GM21515 (cell line): ENCODE results near the gene RPL28.

Experiments used
- ATAC-seq: cut with Tn5 transposase; IDR thresholded peaks from one replicate; pipeline ENCODE4 v1.9.1; 2021; ENCODE audit not compliant: unreplicated experiment

Gene RPL28

GRCh38 chr19:55353356-55353802 is 32.4 kb upstream of the RPL28 start:
- no peak for ATAC-seq

DNA sequence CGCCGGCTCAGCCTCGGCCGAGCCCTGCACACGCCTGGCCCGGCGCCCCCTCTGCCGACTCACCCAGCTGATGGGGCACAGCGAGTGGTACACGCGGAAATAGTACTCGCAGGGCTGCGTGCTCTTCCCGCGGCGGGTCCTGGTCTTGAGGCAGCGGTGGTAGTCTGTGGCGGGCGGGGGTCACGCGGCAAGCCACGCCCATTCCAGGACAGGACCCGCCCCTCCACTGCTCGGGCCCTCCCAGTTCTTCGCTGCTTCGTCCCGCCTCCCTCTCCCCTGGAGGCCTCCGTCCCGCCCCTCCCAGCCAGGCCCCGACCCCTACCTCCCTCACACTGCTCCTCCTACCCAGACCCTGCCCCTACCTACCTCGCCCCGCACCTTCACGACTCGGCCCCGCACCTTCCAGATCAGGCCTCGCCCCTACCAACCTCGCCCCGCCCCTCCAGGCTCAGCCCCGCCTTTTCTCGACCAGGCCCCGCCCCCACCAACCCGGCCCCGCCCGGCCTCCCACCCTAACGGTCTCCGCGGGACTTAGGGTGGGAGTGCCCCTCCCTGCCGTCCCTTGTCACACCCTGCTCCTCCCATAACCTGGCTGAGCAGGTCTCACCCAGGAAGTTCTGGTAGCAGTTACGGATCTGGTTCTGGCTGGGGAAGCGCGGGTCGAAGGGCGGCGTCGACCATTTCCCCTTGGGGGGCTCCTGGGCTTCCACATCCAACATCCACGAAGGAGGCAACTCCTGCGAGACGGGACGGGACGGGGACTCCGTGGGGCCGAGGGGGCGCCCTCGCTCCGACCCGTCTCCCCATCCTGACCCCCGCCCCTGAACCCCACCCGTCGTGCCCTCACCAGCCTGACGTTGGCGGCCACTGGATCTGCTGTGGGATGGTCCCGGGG is 31.7 kb upstream of the RPL28 start:
- ATAC-seq = no peak

DNA sequence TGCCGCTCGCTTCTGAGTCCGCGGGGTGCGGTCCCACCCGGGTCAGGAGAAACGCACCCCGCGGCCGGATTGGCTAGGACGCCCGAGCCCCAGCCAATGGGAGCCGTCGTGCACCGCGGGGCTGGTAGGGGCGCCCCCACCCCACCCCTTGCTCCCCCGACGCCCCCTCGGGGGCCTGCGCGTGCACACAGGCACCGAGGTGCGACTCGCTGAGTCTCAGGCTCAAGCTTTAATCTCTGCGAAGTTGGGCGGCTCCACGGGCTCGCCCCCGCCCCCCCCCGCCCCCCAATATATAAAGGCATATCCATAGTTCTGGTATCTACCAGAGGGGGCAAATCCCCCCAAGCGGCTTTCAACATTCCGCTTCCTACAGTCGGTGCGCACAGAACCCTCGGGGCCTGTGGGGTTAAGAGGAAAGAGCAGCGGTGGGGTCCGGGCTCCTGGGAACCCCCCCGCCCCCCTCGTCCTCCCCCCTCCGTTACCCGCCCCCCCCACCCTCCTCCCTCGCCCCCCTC is 31.0 kb upstream of the RPL28 start, which contains the start of gene COX6B2:
Gene COX6B2, minus strand, starts transcription at position 22 of the 515 bp plus-strand sequence. CDS start 198 bp downstream, outside the sequence.
- no peak for ATAC-seq

- no peak for ATAC-seq
Observed at GRCh38 chr19:55355213-55355821, 30.4 kb upstream of the RPL28 start.

DNA sequence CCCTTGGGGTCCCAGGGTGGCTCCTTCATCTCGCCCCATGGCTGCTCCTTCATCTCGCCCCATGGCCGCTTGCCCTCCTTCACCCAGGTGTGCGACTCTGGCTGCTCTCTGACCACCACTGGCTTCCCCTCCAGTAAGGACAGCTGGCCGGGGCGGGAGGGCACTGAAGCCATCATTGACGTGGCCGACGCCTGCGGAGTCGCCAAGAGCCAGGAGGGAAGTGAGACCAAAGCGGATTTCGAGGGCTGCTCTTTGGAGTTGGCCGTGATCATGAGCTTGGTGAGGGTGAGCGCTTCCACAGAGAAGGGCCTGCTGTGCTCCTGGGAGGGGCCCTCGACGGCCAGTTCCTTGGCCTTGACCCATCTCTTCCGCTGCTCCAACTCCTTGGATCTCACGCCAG is 27.2 kb upstream of the RPL28 start:
- ATAC-seq = no peak

- ATAC-seq = no peak
Observed at GRCh38 chr19:55358943-55359908, 26.5 kb upstream of the RPL28 start.

- no peak for ATAC-seq
Observed at GRCh38 chr19:55360902-55361301, 24.8 kb upstream of the RPL28 start.

DNA sequence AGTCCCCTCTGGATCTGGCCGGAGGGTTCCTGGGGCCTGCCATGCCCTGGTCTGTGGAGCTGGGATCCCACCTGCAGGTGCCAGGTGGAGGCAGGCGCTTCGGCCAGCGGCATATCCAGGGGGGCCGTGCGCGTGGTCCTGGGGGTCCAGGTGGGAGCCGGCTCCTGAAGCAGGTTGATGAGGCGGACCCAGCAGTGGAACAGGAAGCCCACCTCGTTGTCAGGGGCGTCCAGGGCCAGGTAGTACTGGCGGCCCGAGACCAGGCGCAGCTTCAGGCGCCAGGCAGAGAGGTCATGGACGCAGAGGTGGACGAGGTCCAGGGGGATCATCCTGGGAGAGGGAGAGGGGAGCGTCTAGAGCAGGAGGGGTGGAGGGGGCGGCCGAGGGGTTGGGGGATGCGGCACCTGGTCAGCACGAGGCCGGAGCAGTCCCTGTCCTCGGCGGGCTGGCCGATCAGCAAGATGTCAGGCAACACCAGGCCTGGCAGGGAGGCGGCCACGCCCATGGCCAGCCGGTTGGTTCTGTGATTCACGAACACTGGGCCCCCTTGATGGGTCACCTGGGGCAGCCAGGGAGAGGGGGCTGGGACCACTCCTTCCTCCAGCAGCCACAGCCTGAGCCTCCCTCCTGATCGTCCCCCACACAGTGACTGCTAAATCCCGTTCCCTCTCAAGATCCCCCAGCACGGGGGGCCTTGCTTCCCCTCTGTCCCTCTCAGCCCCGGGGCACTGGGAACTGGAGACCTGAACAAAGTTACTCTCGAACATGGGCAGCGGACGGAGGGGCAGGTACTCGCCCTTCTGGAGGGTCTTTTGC is 23.4 kb upstream of the RPL28 start:
- no peak for ATAC-seq

- ATAC-seq = no peak
Observed at GRCh38 chr19:55362990-55363716, 22.6 kb upstream of the RPL28 start, which contains the start of gene GARIN5B. Gene GARIN5B, minus strand, starts transcription at chr19:55363260. Its CDS starts 194 bp downstream, at chr19:55363066.

GRCh38 chr19:55365245-55365644 is 20.5 kb upstream of the RPL28 start:
- ATAC-seq = no peak

DNA sequence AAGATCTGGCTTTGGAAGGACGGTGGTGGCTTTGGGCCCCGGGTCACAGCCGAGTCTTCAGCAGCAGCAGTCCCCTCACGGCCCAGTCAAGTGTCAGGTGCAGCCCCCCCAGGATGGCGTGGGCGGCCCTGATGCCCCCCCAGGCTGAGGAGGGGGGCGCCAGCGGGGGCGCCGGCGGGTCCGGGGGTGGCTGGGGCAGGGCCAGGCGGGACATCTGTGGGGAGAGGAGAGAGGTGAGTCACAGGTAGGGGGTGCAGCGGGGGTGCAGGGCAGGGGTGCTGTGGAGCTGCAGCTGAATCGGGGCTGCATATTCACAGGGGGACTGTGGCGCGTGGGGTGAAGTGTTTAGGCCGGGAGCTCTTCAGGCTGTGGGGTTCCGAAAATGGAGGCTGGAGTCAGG is 19.8 kb upstream of the RPL28 start:
- ATAC-seq = no peak

DNA sequence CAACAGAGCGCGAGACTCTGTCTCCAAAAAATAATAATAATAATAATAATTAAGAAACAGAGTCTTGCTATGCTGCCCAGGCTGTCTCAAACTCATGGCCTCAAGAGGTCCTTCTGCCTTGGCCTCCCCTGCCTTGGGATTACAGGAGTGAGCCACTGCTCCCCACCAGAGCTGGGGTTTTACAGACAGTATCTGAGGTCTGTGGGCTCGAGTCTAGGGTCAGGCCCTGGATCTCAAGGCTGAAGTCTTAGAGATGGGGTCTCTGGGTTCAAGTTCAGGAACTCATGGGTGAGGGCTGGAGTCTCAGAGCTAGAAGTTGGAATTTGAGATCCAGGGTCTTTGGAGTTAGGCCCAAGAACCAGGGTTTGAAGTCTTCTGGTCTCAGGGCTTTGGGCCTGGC is 18.9 kb upstream of the RPL28 start:
- no peak for ATAC-seq

DNA sequence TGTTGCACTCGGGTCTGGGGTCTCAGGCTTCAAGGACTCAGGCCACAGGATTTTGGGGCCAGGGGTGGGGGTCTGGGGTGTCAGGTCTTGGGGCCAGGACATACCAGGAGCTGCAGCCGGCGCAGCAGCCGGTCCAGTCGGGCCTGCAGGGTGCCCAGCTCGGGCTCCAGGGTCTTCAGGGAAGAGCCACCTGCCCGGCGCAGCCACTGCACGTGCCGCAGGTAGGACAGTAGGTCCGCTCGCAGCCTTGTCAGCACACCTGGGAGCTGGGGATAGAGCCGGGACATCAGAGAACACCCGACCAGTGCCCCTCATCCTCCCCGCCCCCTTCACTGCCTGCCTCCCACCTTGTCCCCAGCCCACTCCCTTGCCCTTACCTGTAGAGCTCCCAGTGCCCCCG is 17.6 kb upstream of the RPL28 start:
- ATAC-seq = no peak

GRCh38 chr19:55368701-55369563 is 16.8 kb upstream of the RPL28 start:
- no peak for ATAC-seq

GRCh38 chr19:55369653-55370304 is 16.0 kb upstream of the RPL28 start:
- ATAC-seq = no peak

GRCh38 chr19:55370305-55370988 is 15.3 kb upstream of the RPL28 start, which contains the start of gene IL11:
Gene IL11, minus strand, starts transcription at chr19:55370463. Its CDS starts 153 bp downstream, at chr19:55370310.
- no peak for ATAC-seq
